T-helper 2 cell treated with Interferon-gamma antibody and Interleukin-4, amounts not matched to agents 100 ng/mL and 5 ng/mL, for 36 hours (primary cell): ENCODE measurements around the gene PPP4R3B. TPM values are rescaled to one million over a fixed set of nuclear protein-coding genes. Genes with fewer than 3 reads are reported as not detected.

Experiments used
- intact Hi-C: fragments of 100-400 bp; cut with micrococcal nuclease; formaldehyde crosslinking; loops from one replicate; pipeline ENCODE4 v1.15.1; 2023
- total RNA-seq: library from RNA; stranded (reverse); gene quantifications from 2 replicates; pipeline ENCODE4 v1.2.3, GENCODE V29; 2022

Gene PPP4R3B
- total RNA-seq, 1 donor from 2014 or later = 74.7 TPM

DNA sequence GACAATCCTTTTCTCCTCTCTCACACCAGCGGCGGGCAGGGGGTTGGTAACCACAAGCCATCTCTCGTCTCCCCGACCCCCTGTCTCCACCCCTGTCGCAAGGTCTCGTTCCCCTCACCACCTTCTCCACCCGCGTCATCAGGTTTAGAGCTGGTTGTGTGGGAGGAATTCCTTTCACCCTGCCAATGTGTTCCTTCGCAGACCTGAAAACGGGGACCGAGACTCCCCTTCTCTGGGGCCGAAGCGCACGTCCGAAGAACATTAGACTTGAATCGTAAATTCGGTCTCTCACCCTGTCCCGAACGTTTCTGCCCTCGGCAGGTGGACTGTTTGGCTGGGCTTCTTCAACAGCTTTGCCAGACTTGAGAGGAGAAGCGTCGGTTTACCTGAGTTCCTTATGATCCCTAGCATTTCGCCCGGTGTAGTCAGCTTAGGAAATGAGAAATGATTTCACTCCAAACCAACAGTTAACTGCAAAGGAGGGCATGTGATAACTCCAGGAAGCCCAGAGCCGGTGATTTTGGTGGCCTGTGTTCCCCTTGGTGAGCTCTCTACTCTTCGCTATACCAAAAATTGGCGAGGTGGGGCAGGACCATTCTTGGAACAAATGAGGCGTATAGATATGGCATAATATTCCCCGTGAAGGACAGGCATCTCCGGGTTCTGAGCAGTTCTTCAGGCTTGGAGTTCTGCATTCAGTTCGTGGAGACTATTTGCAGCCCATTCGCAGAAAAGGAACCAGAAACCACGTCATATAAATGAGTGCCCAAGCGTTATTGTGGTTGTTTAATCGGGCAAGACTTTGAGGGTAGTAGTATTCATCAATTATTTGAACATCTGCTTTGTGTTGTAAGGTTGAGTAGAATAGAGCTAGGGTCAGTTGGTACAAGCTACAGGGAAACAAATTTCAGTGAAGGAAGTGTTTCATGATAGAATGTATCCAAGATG lies 97.2 kb downstream of the PPP4R3B start:
- intact Hi-C loops = loop anchor here (1.0 to 5.0 kb wide), 8 partner anchors 10 to 513 kb away; partner anchors contain the start of genes CCDC88A, CLHC1, MTIF2 and PNPT1

- intact Hi-C loops = loop anchor here (1.0 to 5.0 kb wide), 8 partner anchors 11 to 512 kb away; partner anchors contain the start of genes CCDC88A, CLHC1, MTIF2 and PNPT1
Measured at GRCh38 chr2:55518841-55519165, 98.6 kb downstream of the PPP4R3B start.

- intact Hi-C loops = no loop called here
Measured at GRCh38 chr2:55511508-55512124, 105.8 kb downstream of the PPP4R3B start.

DNA sequence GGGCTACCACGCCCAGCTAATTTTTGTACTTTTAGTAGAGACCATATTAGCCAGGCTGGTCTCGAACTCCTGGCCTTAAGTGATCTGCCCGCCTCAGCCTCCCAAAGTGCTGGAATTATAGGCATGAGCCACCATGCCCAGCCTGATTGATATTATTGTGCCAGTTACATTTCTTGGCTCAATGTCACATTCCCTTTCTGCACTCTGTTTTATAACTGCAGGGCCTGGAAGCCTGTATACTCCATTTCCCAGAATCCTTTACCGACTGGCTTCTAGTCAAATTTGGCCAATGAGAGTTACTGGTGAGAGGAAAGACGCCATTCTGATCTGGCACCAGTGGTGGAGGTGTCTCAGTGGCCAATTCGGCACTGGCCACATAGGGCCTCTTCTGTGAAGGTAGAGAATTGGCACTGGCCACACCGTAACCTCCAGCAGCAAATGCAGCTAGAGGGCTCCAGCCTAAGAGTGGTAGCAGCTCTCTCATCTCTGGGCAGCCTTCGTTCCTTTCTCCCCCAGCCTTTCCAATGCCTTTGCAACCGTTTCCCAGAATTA lies 114.8 kb downstream of the PPP4R3B start:
- intact Hi-C loops = no loop called here

- intact Hi-C loops = no loop called here
Measured at GRCh38 chr2:55500025-55500424, 117.4 kb downstream of the PPP4R3B start.

DNA sequence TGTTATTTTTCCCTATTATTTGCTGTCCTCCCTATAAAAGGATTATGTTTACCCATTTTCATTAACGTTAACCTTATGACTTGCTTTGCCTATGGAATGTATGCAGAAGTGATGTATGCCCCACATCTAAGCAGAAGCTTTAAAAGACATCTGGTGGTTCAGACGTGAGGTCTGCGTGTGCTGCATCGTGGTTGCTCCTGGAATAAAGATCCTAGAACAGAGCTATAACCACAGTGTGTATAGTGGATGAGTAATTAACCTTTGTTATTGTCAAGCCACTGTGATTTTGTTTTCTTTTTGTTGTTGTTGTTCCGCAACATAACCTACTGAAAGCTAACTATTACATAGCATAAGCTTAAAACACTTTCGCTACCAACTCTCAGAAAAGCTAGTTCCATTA lies 118.8 kb downstream of the PPP4R3B start:
- intact Hi-C loops = no loop called here

Other genes starting within 250 kb of the PPP4R3B start
- gene CCDC88A, start 197.8 kb downstream of the PPP4R3B start, total RNA-seq = 14.4 and 21.0 TPM in 2 replicates
- gene CFAP36, start 97.9 kb downstream of the PPP4R3B start, total RNA-seq = 28.2 and 28.5 TPM in 2 replicates
- 28.2 and 34.4 TPM in 2 replicates for gene PNPT1, start 76.2 kb upstream of the PPP4R3B start, total RNA-seq